HCT116 (cell line): Measurements from ENCODE around the gene C9orf50. TPM values are rescaled to one million over a fixed set of nuclear protein-coding genes. Genes with fewer than 3 reads are reported as not detected.
A peak's percentile ranks its signal among the peaks of the same experiment; 100 is the strongest.

ENCODE experiments used
- ATAC-seq: fragments of 200-7000 bp; cut with Tn5 transposase; 2 replicates; pipeline ENCODE4 v1.9.1; 2020; ENCODE audit warnings: mild to moderate bottlenecking, moderate library complexity
- BruUV-seq: library from RNA; stranded (reverse); fragments of 400-500 nt; replicated peaks from 2 replicates; lab custom pipeline; 2021; lab: Mats Ljungman, UMichigan
- CTCF ChIA-PET: fragments of 300-600 bp; sonication (Branson Sonifier 250); formaldehyde crosslinking; loops from one replicate; lab custom pipeline; 2021; ENCODE audit warnings: antibody characterized with exemption; lab: Charles Lee
- POLR2A ChIA-PET: fragments of 300-600, 350-600 bp; sonication (Branson Sonifier 250); formaldehyde crosslinking; loops from one replicate; lab custom pipeline; 2021; ENCODE audit warnings: antibody characterized with exemption; lab: Charles Lee
- RAD21 ChIA-PET, 2 experiments: fragments of 300-600 bp; sonication (Branson Sonifier 250); formaldehyde crosslinking; loops; one replicate each; lab custom pipeline; 2023; ENCODE audit warnings: low total read pairs in 2 of 2; ENCODE audit not compliant: uncharacterized antibody in 2 of 2, unreplicated experiment in 2 of 2, low non-redundant PET in 1 of 2; lab: Charles Lee
- DNase-seq: peaks from one replicate; pipeline ENCODE4 v3.0.0-alpha.2; 2010; ENCODE audit warnings: low read depth, low spot score
- H2AFZ ChIP-seq: fragments of 200-600 bp; shearing (Covaris generic), sonication (generic); 2 replicates; pipeline ENCODE4 v1.6.1; 2017; ENCODE audit warnings: low read depth, mixed run types, mixed read lengths, antibody characterized with exemption, low read length; ENCODE audit not compliant: poor library complexity, severe bottlenecking
- H3K27ac ChIP-seq: 2 replicates; pipeline ENCODE4 v1.5.1; 2012; ENCODE audit warnings: low read depth, low read length
- H3K27me3 ChIP-seq: fragments of 200-600 bp; sonication (generic); 2 replicates; pipeline ENCODE4 v1.6.1; 2016; ENCODE audit warnings: mixed run types, low read length, mixed read lengths; ENCODE audit not compliant: insufficient read depth
- H3K36me3 ChIP-seq, 2 experiments: fragments of 200-500 bp in 1 of 2; fragments of 200-600 bp in 1 of 2; sonication (Bioruptor generic) in 1 of 2; sonication (generic) in 1 of 2; 2 replicates each; pipeline versions ENCODE4 v1.5.1 to v1.6.1; 2014 to 2016; ENCODE audit warnings: low read length in 2 of 2, inconsistent platforms in 1 of 2, mixed read lengths in 1 of 2, mixed run types in 1 of 2; ENCODE audit not compliant: insufficient read depth in 2 of 2, control insufficient read depth in 1 of 2
- H3K4me1 ChIP-seq, 2 experiments: fragments of 200-600 bp in 1 of 2; sonication (generic) in 1 of 2; 2 replicates each; pipeline versions ENCODE4 v1.5.1 to v1.6.1; 2012 to 2017; ENCODE audit warnings: low read length in 2 of 2, inconsistent platforms in 1 of 2, mild to moderate bottlenecking in 1 of 2, mixed read lengths in 1 of 2, mixed run types in 1 of 2, moderate library complexity in 1 of 2; ENCODE audit not compliant: insufficient read depth in 2 of 2, control insufficient read depth in 1 of 2
- H3K4me2 ChIP-seq: fragments of 200-600 bp; sonication (generic); 2 replicates; pipeline ENCODE4 v1.6.1; 2017; ENCODE audit warnings: mixed run types, low read length, mixed read lengths
- H3K4me3 ChIP-seq, 2 experiments: fragments of 200-600 bp in 1 of 2; sonication (generic) in 1 of 2; replicated peaks in 1 of 2; 2 replicates each; pipeline ENCODE4 v1.5.1; 2011 to 2016; ENCODE audit warnings: low read length in 2 of 2, control low read depth in 1 of 2, low read depth in 1 of 2, mild to moderate bottlenecking in 1 of 2, mixed read lengths in 1 of 2, mixed run types in 1 of 2
- H3K79me2 ChIP-seq: fragments of 200-600 bp; sonication (generic); 2 replicates; pipeline ENCODE4 v1.6.1; 2017; ENCODE audit warnings: mild to moderate bottlenecking, mixed run types, low read length, moderate library complexity, mixed read lengths; ENCODE audit not compliant: insufficient read depth
- H3K9ac ChIP-seq: fragments of 200-600 bp; sonication (generic); 2 replicates; pipeline ENCODE4 v1.6.1; 2016; ENCODE audit warnings: low read length, mixed read lengths
- H3K9me2 ChIP-seq: fragments of 200-600 bp; sonication (generic), shearing (Covaris generic); 2 replicates; pipeline ENCODE4 v1.6.1; 2017; ENCODE audit warnings: mixed run types, mild to moderate bottlenecking, moderate library complexity; ENCODE audit not compliant: insufficient read depth
- H3K9me3 ChIP-seq, 2 experiments: fragments of 200-500 bp in 1 of 2; fragments of 200-600 bp in 1 of 2; sonication (Bioruptor generic) in 1 of 2; sonication (generic) in 1 of 2; 2 replicates each; pipeline ENCODE4 v1.6.1; 2014 to 2017; ENCODE audit warnings: low read length in 2 of 2, mixed read lengths in 2 of 2, inconsistent platforms in 1 of 2, low read depth in 1 of 2, mild to moderate bottlenecking in 1 of 2, mixed run types in 1 of 2, moderate library complexity in 1 of 2; ENCODE audit not compliant: control insufficient read depth in 1 of 2, insufficient read depth in 1 of 2
- H4K20me1 ChIP-seq: fragments of 200-600 bp; sonication (generic), shearing (Covaris generic); 2 replicates; pipeline ENCODE4 v1.6.1; 2017; ENCODE audit warnings: mixed run types, mild to moderate bottlenecking, moderate library complexity; ENCODE audit not compliant: insufficient read depth
- CEBPB ChIP-seq: IDR thresholded peaks from 2 replicates; pipeline ENCODE4 v1.6.1; 2012; ENCODE audit warnings: low read depth
- EZH2phosphoT487 ChIP-seq: fragments of 200-600 bp; IDR thresholded peaks from 2 replicates; pipeline ENCODE4 v1.6.1; 2018; ENCODE audit warnings: antibody characterized with exemption, borderline replicate concordance
- POLR2AphosphoS5 ChIP-seq: IDR thresholded peaks from 2 replicates; pipeline ENCODE4 v1.6.1; 2011; ENCODE audit warnings: mild to moderate bottlenecking, low read depth, low read length, moderate library complexity
- TCF7L2 ChIP-seq: IDR thresholded peaks from 2 replicates; pipeline ENCODE4 v1.7.0; 2011; ENCODE audit warnings: borderline replicate concordance, inconsistent platforms; ENCODE audit not compliant: insufficient read depth, insufficient read length; ENCODE audit errors: extremely low read depth
- YY1 ChIP-seq: IDR thresholded peaks from 2 replicates; pipeline ENCODE4 v1.6.1; 2011; ENCODE audit warnings: low read length, low read depth, moderate library complexity, mild to moderate bottlenecking; ENCODE audit not compliant: insufficient replicate concordance; ENCODE audit errors: extremely low read depth
- intact Hi-C: fragments of 100-400 bp; cut with micrococcal nuclease; formaldehyde crosslinking; loops from 2 replicates; pipeline ENCODE4 v1.10.0; 2022
- total RNA-seq: library from RNA; stranded (reverse); gene quantifications from one replicate; pipeline ENCODE4 v1.2.1, GENCODE V29; 2021; ENCODE audit not compliant: unreplicated experiment
- TF ChIP-seq, protein P1 (sequence below), 3 experiments: fragments of 200-600 bp in 1 of 3; sonication (generic) in 1 of 3; IDR thresholded peaks in 2 of 3; conservative IDR thresholded peaks in 1 of 3; 2 replicates each; pipeline ENCODE4 v1.5.1; 2012 to 2017; ENCODE audit warnings: low read depth in 2 of 3, low read length in 2 of 3, antibody characterized with exemption in 1 of 3, borderline replicate concordance in 1 of 3, control low read depth in 1 of 3, mild to moderate bottlenecking in 1 of 3, mixed read lengths in 1 of 3, mixed run types in 1 of 3, moderate library complexity in 1 of 3; ENCODE audit not compliant: insufficient read depth in 1 of 3
- TF ChIP-seq, protein P2 (sequence below): IDR thresholded peaks from 2 replicates; pipeline ENCODE4 v1.6.1; 2011; ENCODE audit warnings: mild to moderate bottlenecking, low read length, moderate library complexity; ENCODE audit not compliant: insufficient replicate concordance; ENCODE audit errors: extremely low read depth

The C9orf50 gene
- total RNA-seq, 1 experiment from 2014 or later, result not detected

DNA sequence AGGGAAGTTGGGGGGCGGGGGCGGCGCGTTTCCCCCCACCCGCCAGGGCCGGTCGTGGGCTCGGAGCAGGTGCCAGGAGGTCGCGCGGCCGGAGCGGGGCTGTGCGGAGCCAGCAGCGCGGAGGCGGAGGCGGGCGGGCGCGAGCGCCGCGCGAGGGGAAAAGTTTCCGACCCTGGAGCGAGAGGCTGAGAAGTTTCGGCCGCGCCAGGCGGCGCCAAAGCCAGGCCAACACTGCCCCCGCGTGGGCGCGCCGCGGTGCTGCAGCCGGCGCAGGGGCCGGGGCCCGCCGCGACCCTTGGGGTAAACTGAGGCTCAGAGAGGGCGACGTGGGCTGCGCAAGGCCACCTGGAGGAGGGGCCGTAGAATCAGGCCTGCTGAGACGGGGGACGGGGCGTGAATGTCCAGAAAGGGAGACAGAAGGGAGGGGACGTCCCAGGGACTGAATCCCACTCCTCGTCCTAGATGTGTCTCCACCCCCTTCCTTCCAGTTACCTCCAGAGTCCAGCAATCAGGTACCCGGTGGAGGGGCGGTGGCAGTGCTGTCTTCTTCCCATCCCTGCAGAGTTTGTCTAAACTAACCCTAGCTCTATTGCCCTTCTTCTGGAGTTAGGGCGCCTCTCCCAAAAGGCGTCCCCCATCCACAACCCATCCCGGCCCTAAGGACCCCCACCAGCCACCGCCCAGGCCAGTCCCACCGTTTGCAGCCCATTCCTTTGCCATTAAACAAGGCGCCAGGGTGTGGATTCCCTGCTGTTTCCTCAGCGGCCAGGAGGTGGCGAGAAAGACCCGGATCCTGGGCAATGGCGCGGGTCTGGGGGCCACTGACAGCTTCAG is 10.2 kb downstream of the C9orf50 start:
- H2AFZ ChIP-seq, result no peak overlapping the region
- TF ChIP-seq, protein P1, sequence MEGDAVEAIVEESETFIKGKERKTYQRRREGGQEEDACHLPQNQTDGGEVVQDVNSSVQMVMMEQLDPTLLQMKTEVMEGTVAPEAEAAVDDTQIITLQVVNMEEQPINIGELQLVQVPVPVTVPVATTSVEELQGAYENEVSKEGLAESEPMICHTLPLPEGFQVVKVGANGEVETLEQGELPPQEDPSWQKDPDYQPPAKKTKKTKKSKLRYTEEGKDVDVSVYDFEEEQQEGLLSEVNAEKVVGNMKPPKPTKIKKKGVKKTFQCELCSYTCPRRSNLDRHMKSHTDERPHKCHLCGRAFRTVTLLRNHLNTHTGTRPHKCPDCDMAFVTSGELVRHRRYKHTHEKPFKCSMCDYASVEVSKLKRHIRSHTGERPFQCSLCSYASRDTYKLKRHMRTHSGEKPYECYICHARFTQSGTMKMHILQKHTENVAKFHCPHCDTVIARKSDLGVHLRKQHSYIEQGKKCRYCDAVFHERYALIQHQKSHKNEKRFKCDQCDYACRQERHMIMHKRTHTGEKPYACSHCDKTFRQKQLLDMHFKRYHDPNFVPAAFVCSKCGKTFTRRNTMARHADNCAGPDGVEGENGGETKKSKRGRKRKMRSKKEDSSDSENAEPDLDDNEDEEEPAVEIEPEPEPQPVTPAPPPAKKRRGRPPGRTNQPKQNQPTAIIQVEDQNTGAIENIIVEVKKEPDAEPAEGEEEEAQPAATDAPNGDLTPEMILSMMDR (IDR thresholded peaks at IDR 0.05 in 2 of 3, conservative IDR thresholded peaks at IDR 0.05 in 1 of 3; ENCODE audit: borderline replicate concordance in 1 of 3, insufficient read depth in 1 of 3, low read depth in 2 of 3, low read length in 2 of 3), result peak in 2 of 3 experiments; percentile 79 to 85; a peak in 4 of 6 replicates
- peak; percentile 78 for TF ChIP-seq YY1
- no peak for TF ChIP-seq EZH2phosphoT487
- TF ChIP-seq, protein P2, sequence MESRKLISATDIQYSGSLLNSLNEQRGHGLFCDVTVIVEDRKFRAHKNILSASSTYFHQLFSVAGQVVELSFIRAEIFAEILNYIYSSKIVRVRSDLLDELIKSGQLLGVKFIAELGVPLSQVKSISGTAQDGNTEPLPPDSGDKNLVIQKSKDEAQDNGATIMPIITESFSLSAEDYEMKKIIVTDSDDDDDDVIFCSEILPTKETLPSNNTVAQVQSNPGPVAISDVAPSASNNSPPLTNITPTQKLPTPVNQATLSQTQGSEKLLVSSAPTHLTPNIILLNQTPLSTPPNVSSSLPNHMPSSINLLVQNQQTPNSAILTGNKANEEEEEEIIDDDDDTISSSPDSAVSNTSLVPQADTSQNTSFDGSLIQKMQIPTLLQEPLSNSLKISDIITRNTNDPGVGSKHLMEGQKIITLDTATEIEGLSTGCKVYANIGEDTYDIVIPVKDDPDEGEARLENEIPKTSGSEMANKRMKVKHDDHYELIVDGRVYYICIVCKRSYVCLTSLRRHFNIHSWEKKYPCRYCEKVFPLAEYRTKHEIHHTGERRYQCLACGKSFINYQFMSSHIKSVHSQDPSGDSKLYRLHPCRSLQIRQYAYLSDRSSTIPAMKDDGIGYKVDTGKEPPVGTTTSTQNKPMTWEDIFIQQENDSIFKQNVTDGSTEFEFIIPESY, result peak; percentile 60
- TF ChIP-seq CEBPB, result no peak
- 0 out of 2 replicates have a peak, but pooled peaks have one; percentile 36 for TF ChIP-seq POLR2AphosphoS5
- TF ChIP-seq TCF7L2, result no peak
- H3K4me1 ChIP-seq, result peaks cover 63 to 87% of the 10 kb centered on the region in 2 experiments
- peak overlapping the region; percentile 96 for H3K27ac ChIP-seq
- RAD21 ChIA-PET, result interaction anchor here in 1 of 2 experiments (0.9 kb wide), 1 partner anchor 479 kb away, joined by 4 read pairs; no protein-coding TSS in a partner anchor
- H3K4me3 ChIP-seq, result peak overlapping the region; percentile 51 to 64
- H3K9ac ChIP-seq, result peak overlapping the region; percentile 83
- peak; percentile 43 for ATAC-seq
- no TSS peak for BruUV-seq
- no peaks in the 10 kb centered on the region for H3K36me3 ChIP-seq
- POLR2A ChIA-PET, result interaction anchor here (1.2 to 1.4 kb wide), 2 partner anchors 115 to 471 kb away, joined by 3 read pairs; no protein-coding TSS in a partner anchor
- no peaks in the 10 kb centered on the region for H3K27me3 ChIP-seq
- H3K79me2 ChIP-seq, result no peaks in the 10 kb centered on the region; the same call in 1 of the 2 replicates
- no peaks in the 10 kb centered on the region for H4K20me1 ChIP-seq
- H3K4me2 ChIP-seq, result peak overlapping the region; percentile 92
- intact Hi-C loops, result loop anchor here (1.0 to 5.0 kb wide), 4 partner anchors 122 to 471 kb away; no protein-coding TSS in a partner anchor
- no peaks in the 10 kb centered on the region for H3K9me2 ChIP-seq
- DNase-seq, result no peak
- H3K9me3 ChIP-seq, result no peaks in the 10 kb centered on the region
- CTCF ChIA-PET, result interaction anchor here (0.7 to 2.4 kb wide), 6 partner anchors 15 to 479 kb away, joined by 3 to 16 read pairs (median 4); partner anchors contain the start of genes IER5L and NTMT1
